CD4-positive, alpha-beta T cell treated with Interleukin-12 subunit alpha and Interleukin-12 subunit beta, for 1 hour (primary cell): Measurements from ENCODE around the gene ZNF581.
A peak's percentile ranks its signal among the peaks of the same experiment; 100 is the strongest.

ENCODE experiments used
- DNase-seq: peaks from one replicate; pipeline ENCODE4 v3.0.0-alpha.2; 2020

ZNF581 gene

DNA sequence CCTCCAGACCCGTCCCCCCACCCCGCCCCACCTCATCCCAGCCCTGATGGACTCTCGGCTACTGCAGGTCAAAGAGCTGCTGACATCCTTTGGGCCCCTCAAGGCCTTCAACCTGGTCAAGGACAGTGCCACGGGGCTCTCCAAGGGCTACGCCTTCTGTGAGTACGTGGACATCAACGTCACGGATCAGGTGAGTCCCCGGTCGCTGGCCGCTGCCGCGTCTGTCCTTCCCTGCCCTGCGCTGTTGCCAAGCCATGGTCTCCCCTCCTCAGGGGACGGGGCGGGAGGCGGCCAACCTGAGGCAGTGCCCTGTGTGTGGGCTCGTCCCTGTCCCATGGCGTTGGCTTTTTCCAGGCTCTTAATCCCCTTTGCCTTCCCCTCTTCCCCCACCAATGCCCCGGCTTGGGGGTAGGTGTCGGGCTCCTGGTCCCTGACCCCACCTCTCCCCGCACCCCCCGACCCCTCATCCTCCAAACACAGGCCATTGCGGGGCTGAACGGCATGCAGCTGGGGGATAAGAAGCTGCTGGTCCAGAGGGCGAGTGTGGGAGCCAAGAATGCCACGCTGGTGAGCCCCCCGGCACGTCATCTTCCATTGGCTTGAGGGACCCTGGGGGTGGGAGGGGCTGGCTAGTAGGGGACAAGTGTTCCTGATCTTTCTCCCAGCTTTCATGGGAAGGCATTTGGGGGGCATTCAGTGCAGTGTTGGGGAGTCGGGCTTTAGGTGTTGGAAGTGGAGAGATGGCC, 25.3 kb downstream of the ZNF581 start:
- no peak for DNase-seq

DNA sequence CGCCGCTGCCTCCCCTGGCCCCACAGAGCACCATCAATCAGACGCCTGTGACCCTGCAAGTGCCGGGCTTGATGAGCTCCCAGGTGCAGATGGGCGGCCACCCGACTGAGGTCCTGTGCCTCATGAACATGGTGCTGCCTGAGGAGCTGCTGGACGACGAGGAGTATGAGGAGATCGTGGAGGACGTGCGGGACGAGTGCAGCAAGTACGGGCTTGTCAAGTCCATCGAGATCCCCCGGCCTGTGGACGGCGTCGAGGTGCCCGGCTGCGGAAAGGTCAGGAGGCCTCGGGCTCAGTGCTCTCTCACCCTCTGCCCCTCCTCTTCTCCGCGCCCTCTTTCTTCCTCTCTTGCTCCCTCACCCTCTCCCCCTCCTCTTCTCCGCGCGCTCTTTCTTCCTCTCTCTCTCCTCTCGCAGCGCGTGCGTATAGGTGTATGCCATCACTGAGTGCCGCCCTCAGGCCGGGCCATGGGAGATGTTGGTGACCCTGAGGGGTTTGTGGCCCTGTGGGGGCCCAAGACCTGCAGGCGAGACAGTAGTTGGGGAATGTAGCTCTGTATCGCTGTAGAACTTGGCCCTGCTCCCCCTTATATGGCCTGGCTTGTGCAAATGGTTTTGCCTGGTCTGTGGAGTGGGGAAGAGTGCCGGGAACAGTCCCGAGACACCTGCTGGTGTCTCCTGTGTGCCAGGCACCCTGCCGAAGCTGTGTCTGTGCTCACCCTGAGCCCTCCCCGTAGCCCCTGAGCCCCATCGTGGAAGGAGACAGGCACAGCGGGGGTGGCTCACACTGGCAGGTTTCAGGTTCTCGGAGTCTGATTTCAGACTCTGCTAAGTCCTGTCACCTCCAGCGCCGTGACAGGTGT, 26.2 kb downstream of the ZNF581 start:
- DNase-seq: no peak

DNA sequence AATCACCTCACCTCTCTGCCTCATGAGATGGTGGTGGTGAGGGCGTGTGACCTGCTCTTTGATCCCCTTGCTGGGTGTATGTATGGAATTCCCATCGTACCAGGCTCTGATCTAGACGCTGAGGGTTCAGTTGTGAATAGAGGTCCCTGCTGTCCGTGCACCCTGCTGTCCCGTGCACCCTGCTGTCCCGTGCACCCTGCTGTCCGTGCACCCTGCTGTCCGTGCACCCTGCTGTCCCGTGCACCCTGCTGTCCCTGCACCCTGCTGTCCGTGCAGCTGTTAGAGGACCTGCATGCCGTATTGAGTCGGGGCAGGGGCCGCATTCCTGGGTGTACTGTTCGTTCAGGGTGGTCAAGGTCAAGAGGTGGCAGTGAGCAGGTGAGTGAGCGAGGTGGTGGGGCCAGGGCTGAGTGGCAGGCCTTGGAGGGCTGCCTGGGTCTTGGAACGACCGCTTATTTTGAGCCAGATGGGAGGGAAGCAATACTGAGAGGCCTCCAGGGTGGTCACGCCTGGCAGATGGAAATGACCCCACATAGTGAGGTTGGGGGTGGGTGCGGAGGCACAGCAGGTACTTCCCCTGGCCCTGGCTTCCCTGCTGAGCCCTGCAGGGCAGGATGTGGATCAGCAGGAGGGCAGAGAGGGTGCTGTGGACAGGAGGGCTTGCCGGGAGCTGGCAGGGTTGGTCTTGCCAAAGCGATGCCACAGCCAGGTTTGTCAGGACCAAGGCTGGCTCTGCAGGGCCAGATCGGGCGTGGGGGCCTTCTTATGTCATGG, 27.0 kb downstream of the ZNF581 start:
- no peak for DNase-seq

DNA sequence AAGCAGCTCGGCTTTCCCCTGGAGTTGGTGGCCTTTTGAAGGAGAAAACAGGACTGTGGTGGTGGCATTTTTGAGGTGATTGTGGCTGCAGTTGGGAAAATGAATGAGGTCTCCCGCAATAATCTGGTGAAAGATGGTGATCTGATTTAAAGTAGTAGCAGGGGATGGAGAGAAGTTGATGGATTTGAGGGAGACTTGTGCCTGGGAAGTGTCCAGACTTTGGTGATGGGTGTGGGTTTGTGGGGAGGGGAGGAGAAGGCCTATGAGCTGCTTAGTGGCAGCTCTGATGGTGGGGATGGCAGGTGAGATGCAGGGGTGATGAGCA, 27.6 kb downstream of the ZNF581 start:
- no peak for DNase-seq

DNA sequence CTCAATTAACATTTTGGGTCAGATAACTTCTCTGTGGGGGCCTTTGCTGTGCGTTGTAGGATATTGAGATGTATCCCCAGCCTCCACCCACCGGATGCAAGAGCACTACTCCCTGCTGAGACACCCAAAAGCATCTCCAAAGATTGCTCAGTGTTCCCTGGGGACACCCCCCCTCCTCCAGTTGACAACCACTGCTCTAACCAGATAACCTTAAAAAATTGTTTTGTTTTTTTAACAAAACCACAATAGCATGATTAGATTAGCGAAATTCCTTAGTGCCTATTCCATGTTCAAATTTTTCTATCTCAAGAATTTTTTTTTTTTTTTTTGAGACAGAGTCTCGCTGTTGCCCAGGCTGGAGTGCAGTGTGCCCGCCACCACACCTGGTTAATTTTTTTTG, 29.0 kb downstream of the ZNF581 start:
- DNase-seq: no peak

DNA sequence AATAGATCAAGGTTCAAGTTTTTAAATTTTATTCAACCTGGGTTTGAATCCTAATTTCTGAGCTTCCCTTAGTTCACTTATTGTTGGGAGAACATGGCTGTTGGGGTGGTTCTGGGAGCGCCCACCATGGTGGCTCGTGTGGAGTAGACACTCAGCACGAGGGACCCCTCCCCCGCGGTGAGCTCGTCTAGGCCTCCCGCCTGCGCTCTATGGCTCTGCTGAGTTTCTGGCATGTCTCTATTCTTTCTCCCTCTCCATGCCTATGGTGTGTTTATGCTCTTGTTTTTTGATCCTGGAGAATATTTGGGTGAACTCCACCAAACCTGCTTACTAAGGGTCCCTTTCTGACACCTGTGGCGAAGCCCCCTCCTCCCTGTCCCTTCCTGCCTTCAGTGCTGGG, 30.0 kb downstream of the ZNF581 start:
- no peak for DNase-seq

DNA sequence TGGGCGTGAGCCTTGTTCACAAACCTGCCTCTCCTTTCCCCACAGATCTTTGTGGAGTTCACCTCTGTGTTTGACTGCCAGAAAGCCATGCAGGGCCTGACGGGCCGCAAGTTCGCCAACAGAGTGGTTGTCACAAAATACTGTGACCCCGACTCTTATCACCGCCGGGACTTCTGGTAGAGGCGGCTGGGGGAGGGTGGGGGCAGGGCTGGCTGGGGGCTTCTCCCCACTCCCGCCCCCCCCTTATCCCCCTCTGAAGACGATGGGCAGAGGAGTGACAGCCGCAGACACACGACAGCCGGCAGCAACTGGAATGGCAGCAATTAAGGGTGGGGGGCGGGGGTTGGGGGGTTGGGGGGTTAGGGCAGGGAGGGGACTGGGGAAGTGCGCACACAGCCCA, 30.4 kb downstream of the ZNF581 start:
- DNase-seq: no peak

DNA sequence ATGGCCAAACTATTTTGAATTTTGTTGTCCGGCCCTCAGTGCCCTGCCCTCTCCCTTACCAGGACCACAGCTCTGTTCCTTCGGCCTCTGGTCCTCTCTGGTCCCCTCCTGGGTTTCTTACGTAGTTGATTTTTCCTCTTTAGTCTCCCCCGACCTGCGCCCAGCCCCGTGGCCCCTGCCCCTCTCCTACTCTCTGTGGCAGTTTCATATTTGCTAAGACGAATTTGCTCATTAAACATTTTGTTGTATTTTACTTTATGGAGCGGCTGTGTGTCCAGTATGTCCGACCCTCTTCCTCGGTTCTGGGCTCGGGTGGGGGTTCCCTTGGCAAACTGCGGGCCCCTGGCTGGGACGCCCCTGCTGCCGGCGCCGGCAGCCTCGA, 31.0 kb downstream of the ZNF581 start:
- no peak for DNase-seq

DNA sequence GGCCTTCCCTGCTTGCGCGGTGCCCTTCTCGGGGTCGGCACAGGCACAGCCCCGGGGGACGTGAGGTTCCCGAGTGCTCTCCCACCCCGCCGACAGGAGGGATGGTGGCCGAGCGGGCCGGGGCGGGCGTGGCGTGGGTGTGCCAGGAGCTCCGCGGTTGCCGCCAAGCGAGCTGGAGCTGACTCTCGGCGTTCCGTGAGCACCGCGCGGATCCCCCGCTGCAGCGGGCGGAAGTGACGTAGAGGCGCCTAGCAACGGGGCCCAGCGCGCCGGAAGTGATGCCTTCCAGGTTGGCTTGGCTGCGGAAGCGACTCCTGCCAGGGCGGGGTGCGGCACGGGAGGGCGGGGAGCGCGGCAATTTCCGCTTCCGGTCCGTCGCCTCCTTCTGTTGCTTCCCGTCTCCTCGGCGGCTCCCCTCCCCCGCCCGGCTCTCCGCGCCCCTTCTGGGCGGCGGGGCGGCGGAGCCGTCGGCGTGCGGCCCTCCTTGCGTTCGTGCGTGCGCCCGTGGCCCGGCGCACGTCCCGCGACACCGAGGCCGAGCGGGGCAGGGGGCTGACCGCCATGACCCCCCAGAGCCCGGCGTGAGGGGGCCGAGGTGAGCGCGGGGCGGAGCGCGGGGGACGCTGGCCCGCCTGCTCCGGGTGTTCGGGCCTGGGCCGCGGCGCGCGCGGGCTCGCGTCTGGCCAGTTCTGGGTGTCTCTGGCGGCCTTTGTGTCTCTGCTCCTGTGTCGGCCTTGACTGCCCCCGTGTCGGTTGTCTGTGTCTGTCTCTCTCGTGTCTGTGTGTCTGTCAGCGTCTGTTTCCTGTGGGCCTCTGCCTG, 31.6 kb downstream of the ZNF581 start, which contains the start of gene EPN1:
TSS of gene EPN1 (plus strand) at position 386 of the 820 bp plus-strand sequence. CDS start 3,402 bp downstream, outside the sequence.
- peak; percentile 98 for DNase-seq

DNA sequence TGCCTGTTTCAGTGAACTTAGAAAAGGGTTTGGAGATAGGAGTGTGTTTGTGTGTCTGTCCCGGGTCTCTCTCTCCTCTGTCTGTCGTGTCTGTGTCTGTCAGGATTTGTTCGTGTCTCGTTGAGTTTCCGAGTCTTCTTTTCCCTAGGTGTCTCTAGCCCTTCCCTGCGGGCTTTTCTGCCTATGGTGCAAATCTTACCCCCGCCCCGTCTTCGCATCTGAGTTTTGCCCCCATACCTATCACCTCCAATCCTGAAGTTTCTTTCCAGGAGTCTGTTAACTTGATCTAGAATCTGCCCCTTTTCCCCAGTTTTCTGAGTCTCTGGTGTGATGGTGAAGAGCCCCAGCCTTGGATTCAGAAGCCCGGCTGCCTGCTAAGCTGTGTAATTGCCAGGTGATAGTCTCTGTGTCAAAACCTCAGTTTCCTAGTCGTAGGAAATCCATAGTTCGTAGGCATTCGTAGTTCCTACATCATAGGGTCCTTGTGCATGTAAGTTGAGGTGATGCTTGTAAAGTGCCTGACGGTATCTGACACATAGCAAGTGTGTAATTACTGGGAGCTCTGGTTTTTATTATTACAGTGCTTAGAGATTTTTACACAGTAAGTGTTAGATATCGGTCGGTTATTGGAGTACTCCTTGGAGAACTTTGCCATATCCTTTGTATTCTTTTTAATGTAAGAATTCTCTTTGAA, 32.4 kb downstream of the ZNF581 start:
- no peak for DNase-seq

DNA sequence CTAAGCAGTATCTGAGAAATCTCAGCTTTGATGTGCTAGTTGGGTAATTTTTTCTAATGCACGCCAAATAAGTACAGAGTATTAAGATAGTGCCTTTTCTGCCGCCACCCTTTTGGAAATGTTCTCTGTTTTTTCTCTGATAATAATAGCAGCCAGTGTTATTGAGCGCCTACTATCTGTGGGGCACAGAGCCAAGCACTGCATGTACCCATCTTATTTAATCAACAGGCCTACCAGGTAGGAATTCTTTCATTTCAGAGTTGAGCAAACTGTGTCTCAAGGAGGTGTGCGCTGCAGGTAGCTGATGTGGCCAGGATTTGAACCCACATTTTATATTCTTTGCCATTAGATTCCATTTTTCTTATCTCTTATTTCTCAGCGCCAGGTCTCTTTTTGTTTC, 32.9 kb downstream of the ZNF581 start:
- no peak for DNase-seq

DNA sequence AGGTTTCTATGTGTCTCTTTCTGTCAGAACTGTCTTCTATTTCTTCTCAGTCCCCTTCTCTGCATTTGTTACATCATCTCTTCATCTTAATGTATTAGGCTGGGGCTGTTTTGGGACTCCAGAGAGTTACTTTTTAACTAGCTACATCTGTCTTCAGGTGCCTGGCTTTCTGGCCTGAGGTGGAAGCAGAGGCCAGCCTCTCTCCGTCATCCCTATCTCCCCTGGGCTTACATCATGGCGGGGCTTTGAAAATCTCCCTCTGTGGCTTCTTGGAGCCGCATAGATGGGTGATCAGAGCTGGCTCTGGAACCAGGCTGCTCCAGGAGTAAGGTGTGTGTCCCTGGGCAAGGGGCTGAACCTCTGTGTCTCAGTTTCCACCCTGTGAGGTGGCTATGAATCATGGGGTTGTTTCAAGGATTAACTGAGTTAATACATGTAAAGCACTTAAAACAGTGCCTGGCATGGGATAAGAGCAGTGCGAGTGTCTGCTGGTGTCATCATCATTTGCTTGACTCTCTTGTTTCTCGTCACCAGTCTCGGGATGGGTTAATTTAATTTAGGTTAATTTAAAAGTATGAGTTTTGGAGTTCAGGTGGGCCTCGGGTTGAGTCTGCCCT, 33.5 kb downstream of the ZNF581 start:
- no peak for DNase-seq

DNA sequence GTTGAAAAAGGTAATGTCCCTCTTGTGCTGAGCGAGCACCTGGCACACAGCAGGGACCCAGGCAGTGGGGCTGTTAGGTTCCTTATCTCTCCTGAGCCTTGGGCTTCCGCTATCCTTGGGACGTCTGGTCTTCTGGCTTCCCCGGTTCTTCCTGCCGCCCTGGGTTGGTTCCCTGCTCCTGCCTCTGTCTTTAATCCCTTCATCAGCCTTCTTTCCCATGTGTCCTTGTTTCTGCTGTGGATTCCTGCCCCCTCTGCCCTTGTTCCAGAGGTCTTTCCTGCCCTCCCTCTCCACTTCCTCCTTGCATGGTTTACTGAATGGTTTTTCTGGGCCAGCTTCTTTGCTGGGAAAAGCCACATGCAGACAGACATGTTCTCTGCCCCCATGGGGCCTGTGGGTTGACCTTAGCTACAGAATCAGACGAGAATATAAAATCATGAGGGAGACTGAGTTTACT, 34.2 kb downstream of the ZNF581 start:
- DNase-seq: no peak

DNA sequence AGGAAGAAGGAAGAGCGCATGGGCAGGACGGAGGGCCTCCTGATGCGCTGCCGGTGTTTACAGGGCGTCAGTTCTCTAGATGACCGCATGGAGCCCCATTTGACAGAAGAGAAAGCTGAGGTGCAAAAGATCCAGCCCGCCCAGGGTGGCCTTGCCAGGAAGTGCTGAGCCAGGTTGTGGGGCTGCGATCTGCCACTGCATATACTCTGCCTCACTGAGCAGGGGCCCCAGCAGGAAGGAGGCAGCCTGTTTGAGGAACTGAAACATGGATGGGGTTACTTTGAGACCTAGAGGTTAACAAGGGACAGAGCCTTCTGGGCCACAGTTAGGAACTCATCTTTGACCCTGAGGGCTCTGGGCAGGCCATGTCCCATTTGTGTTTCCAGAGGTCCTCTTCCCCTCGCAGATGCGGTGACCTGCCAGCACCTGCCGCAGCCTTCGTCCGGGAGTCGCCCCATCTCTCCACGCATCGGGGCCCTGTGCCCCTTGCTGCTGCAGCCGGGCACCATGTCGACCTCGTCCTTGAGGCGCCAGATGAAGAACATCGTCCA, 34.7 kb downstream of the ZNF581 start:
- DNase-seq: peak; percentile 27

DNA sequence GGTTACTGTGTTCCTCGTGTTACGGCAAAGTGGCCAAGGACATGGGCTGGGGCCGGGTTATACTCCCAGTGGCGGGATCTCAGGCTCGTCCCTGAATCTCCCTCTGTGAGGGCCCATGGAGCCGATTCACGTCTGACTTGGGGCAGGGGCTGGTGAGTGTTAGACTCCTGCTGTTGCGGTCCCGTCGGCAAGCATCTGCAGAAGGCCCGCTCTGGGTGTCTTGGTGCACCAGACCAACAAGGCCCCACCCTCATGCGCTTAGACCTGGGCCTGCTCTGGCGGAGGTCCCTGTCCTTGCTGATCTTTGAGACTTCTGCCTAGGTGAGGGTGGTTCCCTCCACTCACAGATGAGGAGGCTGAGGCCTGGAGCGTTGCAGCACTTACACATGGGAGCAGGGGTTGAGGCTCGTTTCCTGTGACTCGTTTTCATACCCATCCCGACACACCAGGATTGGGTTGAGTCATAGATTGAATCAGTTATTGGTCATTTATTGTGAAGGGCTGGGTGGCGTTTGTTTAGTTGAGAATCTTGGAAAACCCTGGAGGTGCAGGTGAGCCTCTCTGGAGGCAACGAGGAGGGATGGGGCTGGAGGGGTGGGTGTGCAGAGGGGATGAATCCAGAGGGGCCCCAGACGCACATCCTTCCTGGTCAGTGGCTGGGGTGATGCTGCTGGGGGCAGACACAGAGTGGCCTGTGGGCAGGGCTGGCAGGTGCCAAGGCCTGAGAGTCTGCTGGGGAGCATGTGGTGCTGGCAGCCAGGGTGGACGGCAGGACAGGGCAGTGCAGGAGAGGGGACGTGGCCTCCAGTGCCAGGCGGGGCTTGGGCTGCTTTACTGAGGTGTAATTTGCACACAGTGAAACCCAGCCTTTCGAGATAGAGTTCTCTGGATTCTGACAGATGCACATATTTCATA, 36.2 kb downstream of the ZNF581 start:
- no peak for DNase-seq

DNA sequence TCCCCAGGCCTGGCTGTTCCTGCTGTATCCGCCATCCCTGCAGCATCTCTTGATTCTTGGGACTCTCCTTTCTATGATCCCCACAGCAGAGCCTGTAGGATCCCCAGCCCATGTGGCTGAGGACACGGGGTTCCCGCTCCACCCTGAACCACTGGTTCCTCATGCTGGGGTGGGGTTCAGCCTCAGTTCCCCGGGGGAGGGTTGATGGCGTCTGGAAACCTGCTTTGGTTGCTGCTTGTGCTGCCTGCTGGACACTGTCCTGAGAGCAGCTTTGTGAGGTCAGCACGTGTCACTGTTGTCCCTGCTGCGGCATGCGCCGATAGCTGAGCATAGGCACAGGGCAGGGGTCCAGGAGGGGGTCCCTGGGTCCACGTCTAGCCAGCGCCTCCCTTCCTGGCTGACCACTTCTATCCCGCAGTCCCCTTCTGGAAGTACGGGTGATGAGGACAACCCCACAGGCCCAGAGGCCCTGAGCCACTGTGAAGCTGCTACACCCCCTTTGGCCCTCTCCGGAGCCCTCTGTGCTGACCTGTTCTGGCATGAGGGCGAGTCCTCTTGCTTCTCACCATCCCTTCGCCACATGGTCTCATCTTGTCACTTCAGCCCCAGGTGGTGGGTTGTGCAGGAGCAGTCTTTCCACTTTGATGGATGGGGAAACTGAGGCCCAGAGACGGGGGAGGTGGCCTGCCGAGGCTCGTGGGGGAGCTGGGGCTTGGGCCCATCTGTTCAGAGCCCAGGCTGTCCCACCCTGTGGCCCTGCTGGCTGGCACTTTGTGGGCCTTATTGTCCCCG, 37.1 kb downstream of the ZNF581 start:
- no peak for DNase-seq

DNA sequence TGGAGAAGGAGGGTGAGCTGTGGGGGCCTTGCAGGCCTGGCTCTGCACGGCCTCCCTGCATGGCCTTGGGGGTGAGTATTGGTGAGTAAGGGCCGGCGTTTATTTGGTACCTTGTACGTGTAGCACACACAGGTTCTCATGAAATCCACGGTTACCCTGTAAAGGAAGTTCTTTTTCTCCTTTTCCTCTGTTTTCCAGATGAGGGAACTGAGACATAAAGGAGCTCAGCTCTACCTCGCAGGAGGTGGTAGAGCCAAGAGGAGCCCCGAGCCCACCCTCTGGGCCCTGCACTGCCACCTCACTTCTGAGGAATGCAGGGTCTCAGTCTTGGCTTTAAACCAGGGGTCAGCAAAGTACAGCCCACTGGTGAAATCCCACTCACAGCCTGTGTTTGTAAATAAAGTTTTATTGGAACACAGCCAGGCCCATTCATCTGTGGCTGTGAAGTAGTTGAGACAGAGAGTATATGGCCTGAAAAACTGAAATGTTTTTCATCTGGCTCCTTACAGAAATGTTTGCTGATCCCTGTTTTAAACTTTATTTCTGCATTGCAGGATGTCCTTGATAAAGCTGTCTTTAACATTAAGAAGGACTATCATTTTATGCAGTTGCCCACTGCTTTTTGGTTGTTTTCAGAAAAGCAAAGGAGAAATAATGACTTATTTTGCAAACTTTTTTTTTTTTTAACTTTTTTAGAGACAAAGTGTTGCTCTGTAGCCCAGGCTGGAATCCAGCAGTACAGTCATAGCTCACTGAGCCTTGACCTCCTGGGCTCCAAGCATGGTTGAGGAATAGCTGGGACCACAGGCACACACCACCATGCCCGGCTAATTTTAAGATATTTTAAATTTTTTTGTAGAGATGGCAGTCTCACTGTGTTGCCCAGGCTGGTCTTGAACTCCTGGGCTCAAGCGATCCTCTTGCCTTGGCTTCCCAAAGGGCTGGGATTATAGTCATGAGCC, 38.0 kb downstream of the ZNF581 start:
- no peak for DNase-seq
